Common myeloid progenitor, CD34-positive (primary cell): Measurements from ENCODE around the gene DROSHA.

ENCODE experiments used
- CTCF ChIA-PET: fragments of 350-600 bp; sonication (Branson Sonifier 250); formaldehyde crosslinking; loops from one replicate; lab custom pipeline; 2021; ENCODE audit warnings: antibody characterized with exemption; lab: Charles Lee
- POLR2A ChIA-PET: fragments of 350-600 bp; sonication (Branson Sonifier 250); formaldehyde crosslinking; loops from one replicate; lab custom pipeline; 2021; ENCODE audit warnings: antibody characterized with exemption; lab: Charles Lee
- DNase-seq, 3 donors: peaks; one replicate each; pipeline versions ENCODE4 v3.0.0 to v3.0.0-alpha.2; 2013
- H3K27ac ChIP-seq, 2 experiments: 1 replicate in 1 of 2; 2 replicates in 1 of 2; pipeline ENCODE4 v1.7.0; 2013; ENCODE audit warnings: inconsistent platforms in 2 of 2, low read length in 2 of 2, mild to moderate bottlenecking in 2 of 2, low read depth in 1 of 2, moderate library complexity in 1 of 2; ENCODE audit not compliant: severe bottlenecking in 2 of 2, insufficient read depth in 1 of 2, poor library complexity in 1 of 2
- H3K27me3 ChIP-seq, 5 experiments: replicated peaks in 2 of 5; 1 replicate in 3 of 5; 2 replicates in 2 of 5; pipeline versions ENCODE4 v1.6.1 to v1.7.0; 2013; ENCODE audit warnings: low read length in 4 of 5, mild to moderate bottlenecking in 2 of 5, moderate library complexity in 2 of 5, inconsistent platforms in 1 of 5; ENCODE audit not compliant: insufficient read depth in 5 of 5, control insufficient read depth in 4 of 5
- H3K36me3 ChIP-seq, 4 experiments: 1 replicate in 2 of 4; 2 replicates in 2 of 4; pipeline versions ENCODE4 v1.6.1 to v1.7.0; 2013; ENCODE audit warnings: low read length in 3 of 4, control low read depth in 1 of 4, mild to moderate bottlenecking in 1 of 4; ENCODE audit not compliant: control insufficient read depth in 4 of 4, insufficient read depth in 4 of 4
- H3K4me1 ChIP-seq, 4 experiments: 1 replicate in 3 of 4; 2 replicates in 1 of 4; pipeline versions ENCODE4 v1.6.1 to v1.7.1; 2013; ENCODE audit warnings: low read length in 3 of 4, mild to moderate bottlenecking in 3 of 4, control low read depth in 1 of 4, inconsistent platforms in 1 of 4, moderate library complexity in 1 of 4; ENCODE audit not compliant: control insufficient read depth in 4 of 4, insufficient read depth in 4 of 4; ENCODE audit errors: control extremely low read depth in 1 of 4
- H3K4me3 ChIP-seq, 7 experiments: 1 replicate in 4 of 7; 2 replicates in 3 of 7; pipeline versions ENCODE4 v1.5.1 to v1.7.0; 2013; ENCODE audit warnings: mild to moderate bottlenecking in 7 of 7, low read length in 6 of 7, moderate library complexity in 6 of 7, inconsistent platforms in 2 of 7, low read depth in 2 of 7, control low read depth in 1 of 7; ENCODE audit not compliant: insufficient read depth in 4 of 7, control insufficient read depth in 1 of 7; ENCODE audit errors: extremely low read depth in 1 of 7
- H3K9me3 ChIP-seq, 5 experiments: 1 replicate in 4 of 5; 2 replicates in 1 of 5; pipeline versions ENCODE4 v1.6.1 to v1.7.1; 2013; ENCODE audit warnings: low read length in 4 of 5, mild to moderate bottlenecking in 2 of 5, inconsistent platforms in 1 of 5, low read depth in 1 of 5, moderate library complexity in 1 of 5; ENCODE audit not compliant: control insufficient read depth in 4 of 5, insufficient read depth in 2 of 5; ENCODE audit errors: control extremely low read depth in 1 of 5
- WGBS: methylation state at CpG from one replicate; pipeline ENCODE4 v1.1.5; 2013; ENCODE audit not compliant: insufficient coverage; 5-methylcytosine and 5-hydroxymethylcytosine counted together

Gene DROSHA

GRCh38 chr5:31534527-31535046 is 2.7 kb upstream of the DROSHA start:
- peaks cover 19 to 49% (median 30%) of the 10 kb centered on the region in 4 experiments for H3K36me3 ChIP-seq
- H3K27me3 ChIP-seq: no peaks in the 10 kb centered on the region
- no peaks in the 10 kb centered on the region for H3K9me3 ChIP-seq
- no CpG with 5 or more reads among the region's 1 CpG for WGBS
- ChIA-PET CTCF (interaction anchor here (0.6 kb wide), 1 partner anchor 198 kb away, joined by 3 read pairs; no protein-coding TSS in a partner anchor), POLR2A (no interaction called here)
- H3K4me3 ChIP-seq: no peak overlapping the region
- peaks cover 14 to 24% (median 22%) of the 10 kb centered on the region in 4 experiments for H3K4me1 ChIP-seq
- H3K27ac ChIP-seq: no peak overlapping the region
- DNase-seq: no peak

- Histone ChIP-seq H3K27ac (peak overlapping the region; percentile 56 to 84), H3K27me3 (no peaks in the 10 kb centered on the region), H3K4me1 (peaks cover 14 to 24% (median 22%) of the 10 kb centered on the region in 4 experiments), H3K4me3 (peak overlapping the region; percentile 79 to 99 (median 95)), H3K36me3 (peaks cover 15 to 44% (median 35%) of the 10 kb centered on the region in 4 experiments), H3K9me3 (no peaks in the 10 kb centered on the region)
- peak in 1 of 3 donors; percentile 37 for DNase-seq
- ChIA-PET CTCF (interaction anchor here (0.6 to 1.1 kb wide), 7 partner anchors 9 to 561 kb away, joined by 3 to 5 read pairs (median 3); no protein-coding TSS in a partner anchor), POLR2A (no interaction called here)
- WGBS: 0% methylated on average over 12 of the region's 13 CpGs
Measured at GRCh38 chr5:31531543-31531887, 378 bp downstream of the DROSHA start.

- Histone ChIP-seq H3K4me3 (peak overlapping the region in 6 of 7 experiments; percentile 79 to 99 (median 96)), H3K27ac (peak overlapping the region in 1 of 2 experiments; percentile 84), H3K9me3 (no peaks in the 10 kb centered on the region), H3K27me3 (no peaks in the 10 kb centered on the region), H3K36me3 (peaks cover 13 to 48% (median 41%) of the 10 kb centered on the region in 4 experiments), H3K4me1 (peaks cover 14 to 24% (median 22%) of the 10 kb centered on the region in 4 experiments)
- CTCF ChIA-PET: interaction anchor here (0.7 to 1.3 kb wide), 4 partner anchors 8 to 562 kb away, joined by 3 to 4 read pairs (median 3); no protein-coding TSS in a partner anchor
- 81% methylated on average over 7 of the region's 9 CpGs for WGBS
- DNase-seq: no peak
- POLR2A ChIA-PET: interaction anchor here (0.6 kb wide), 1 partner anchor 596 kb away, joined by 3 read pairs; no protein-coding TSS in a partner anchor
Measured at GRCh38 chr5:31530541-31531265, 1.2 kb downstream of the DROSHA start.

- ChIA-PET CTCF (interaction anchor here (0.6 to 1.5 kb wide), 3 partner anchors 8 to 554 kb away, joined by 3 read pairs; no protein-coding TSS in a partner anchor), POLR2A (no interaction called here)
- Histone ChIP-seq H3K27ac (no peak overlapping the region), H3K9me3 (no peaks in the 10 kb centered on the region), H3K36me3 (peaks cover 22 to 79% (median 56%) of the 10 kb centered on the region in 4 experiments), H3K27me3 (no peaks in the 10 kb centered on the region), H3K4me1 (no peaks in the 10 kb centered on the region), H3K4me3 (no peak overlapping the region)
- no peak for DNase-seq
- WGBS: no CpG with 5 or more reads among the region's 4 CpGs
Measured at GRCh38 chr5:31523041-31523440, 8.9 kb downstream of the DROSHA start.

- Histone ChIP-seq H3K27me3 (no peaks in the 10 kb centered on the region), H3K27ac (peak overlapping the region in 1 of 2 experiments; percentile 36), H3K9me3 (no peaks in the 10 kb centered on the region), H3K4me1 (peaks cover 0 to 9% (median 3%) of the 10 kb centered on the region in 4 experiments), H3K36me3 (peaks cover 30 to 71% (median 44%) of the 10 kb centered on the region in 4 experiments), H3K4me3 (no peak overlapping the region)
- CTCF ChIA-PET: no interaction called here
- peak in 2 of 3 donors; percentile 9 to 25 for DNase-seq
- WGBS: no CpG with 5 or more reads among the region's 1 CpG
- POLR2A ChIA-PET: no interaction called here
Measured at GRCh38 chr5:31516802-31517201, 15.1 kb downstream of the DROSHA start.

GRCh38 chr5:31511305-31511704 is 20.6 kb downstream of the DROSHA start:
- WGBS: 100% methylated on average over 3 of the region's 4 CpGs
- ChIA-PET CTCF (interaction anchor here (2.0 kb wide), 1 partner anchor 8 kb away, joined by 5 read pairs; no protein-coding TSS in a partner anchor), POLR2A (no interaction called here)
- Histone ChIP-seq H3K4me3 (no peak overlapping the region), H3K36me3 (peaks cover 43 to 87% (median 64%) of the 10 kb centered on the region in 4 experiments), H3K27ac (no peak overlapping the region), H3K4me1 (no peaks in the 10 kb centered on the region), H3K27me3 (no peaks in the 10 kb centered on the region), H3K9me3 (no peaks in the 10 kb centered on the region)
- DNase-seq: no peak
